SK-N-SH treated with all-trans-retinoic acid at 6 μM for 48 hours (cell line): ENCODE measurements around the gene RBM39.

Source experiments
- ARNTL ChIP-seq: fragments of 450-650 bp; formaldehyde crosslinking; IDR thresholded peaks from 2 replicates; pipeline ENCODE4 v1.5.0; 2020; ENCODE audit warnings: low read depth, mild to moderate bottlenecking, moderate library complexity, borderline replicate concordance
- ESRRG ChIP-seq: fragments of 250-450 bp; sonication (Bioruptor Pico); IDR thresholded peaks from 2 replicates; pipeline ENCODE4 v1.6.1; 2021; ENCODE audit warnings: mild to moderate bottlenecking
- ISL1 ChIP-seq: fragments of 250-450 bp; sonication (Bioruptor Pico); IDR thresholded peaks from 2 replicates; pipeline ENCODE4 v2.1.2; 2022; ENCODE audit warnings: mild to moderate bottlenecking, moderate library complexity
- ZFP3 ChIP-seq: fragments of 250-450 bp; sonication (Bioruptor Pico); IDR thresholded peaks from 2 replicates; pipeline ENCODE4 v1.5.0; 2020; ENCODE audit warnings: mild to moderate bottlenecking, moderate library complexity
- ZFP30 ChIP-seq: fragments of 450-650 bp; formaldehyde crosslinking; IDR thresholded peaks from 2 replicates; pipeline ENCODE4 v1.5.0; 2022; ENCODE audit warnings: mild to moderate bottlenecking, moderate library complexity
- ZNF565 ChIP-seq: fragments of 450-650 bp; formaldehyde crosslinking; conservative IDR thresholded peaks from 2 replicates; pipeline ENCODE4 v1.5.0; 2020; ENCODE audit warnings: low read depth, mild to moderate bottlenecking, moderate library complexity
- ZNF8 ChIP-seq: fragments of 450-650 bp; formaldehyde crosslinking; IDR thresholded peaks from 2 replicates; pipeline ENCODE4 v1.5.0; 2020; ENCODE audit warnings: mild to moderate bottlenecking, moderate library complexity
- TF ChIP-seq, protein P1 (sequence below): fragments of 250-450 bp; sonication (Bioruptor Pico); IDR thresholded peaks from 2 replicates; pipeline ENCODE4 v1.8.0; 2020; ENCODE audit warnings: mild to moderate bottlenecking, moderate library complexity, borderline replicate concordance
- TF ChIP-seq, protein P2 (sequence below): fragments of 250-450 bp; sonication (Bioruptor Pico); IDR thresholded peaks from 2 replicates; pipeline ENCODE4 v1.5.1; 2020; ENCODE audit warnings: low read depth, mild to moderate bottlenecking, moderate library complexity

DNA sequence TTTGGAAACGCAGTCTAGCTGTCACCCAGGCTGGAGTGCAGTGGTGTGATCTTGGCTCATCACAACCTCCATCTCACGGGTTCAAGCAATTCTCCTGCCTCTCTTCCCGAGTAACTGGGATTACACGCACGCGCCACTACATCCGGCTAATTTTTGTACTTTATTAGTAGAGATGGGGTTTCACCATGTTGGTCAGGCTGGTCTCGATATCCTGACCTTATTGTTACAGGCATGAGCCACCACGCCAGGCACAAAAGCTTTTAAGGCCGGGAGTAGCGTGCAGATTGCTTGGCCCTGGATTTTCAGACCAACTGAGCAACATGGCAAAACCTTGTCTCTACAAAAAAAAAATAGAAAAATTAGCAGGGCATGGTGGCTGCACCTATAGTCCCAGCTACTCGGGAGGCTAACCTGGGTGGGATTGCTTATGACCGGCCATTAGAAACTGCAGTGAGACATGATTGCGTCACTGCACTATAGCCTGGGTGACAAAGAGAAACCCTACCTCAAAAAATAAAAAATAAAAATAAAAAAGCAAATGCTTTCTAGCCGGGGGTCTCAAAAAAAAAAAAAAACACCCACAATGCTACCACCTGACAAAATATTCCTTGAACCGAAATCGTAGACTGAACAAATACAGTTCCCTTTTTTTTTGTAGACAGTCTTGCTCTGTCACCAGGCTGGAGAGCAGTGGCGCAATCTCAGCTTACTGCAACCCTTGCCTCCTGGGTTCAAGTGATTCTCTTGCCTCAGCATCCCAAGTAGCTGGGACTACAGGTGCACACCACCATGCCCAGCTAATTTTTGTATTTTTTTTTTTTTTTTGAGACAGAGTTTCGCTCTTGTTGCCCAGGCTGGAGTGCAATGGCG lies 15.0 kb downstream of the RBM39 start:
- TF ChIP-seq ZFP3 (no peak), ESRRG (CRISPR knock-in tag) (no peak), ZNF8 (CRISPR knock-in tag) (no peak), ARNTL (CRISPR knock-in tag) (no peak), ZNF565 (CRISPR knock-in tag) (no peak), ZFP30 (CRISPR knock-in tag) (no peak), ISL1 (CRISPR knock-in tag) (no peak)
- TF ChIP-seq, protein P1, sequence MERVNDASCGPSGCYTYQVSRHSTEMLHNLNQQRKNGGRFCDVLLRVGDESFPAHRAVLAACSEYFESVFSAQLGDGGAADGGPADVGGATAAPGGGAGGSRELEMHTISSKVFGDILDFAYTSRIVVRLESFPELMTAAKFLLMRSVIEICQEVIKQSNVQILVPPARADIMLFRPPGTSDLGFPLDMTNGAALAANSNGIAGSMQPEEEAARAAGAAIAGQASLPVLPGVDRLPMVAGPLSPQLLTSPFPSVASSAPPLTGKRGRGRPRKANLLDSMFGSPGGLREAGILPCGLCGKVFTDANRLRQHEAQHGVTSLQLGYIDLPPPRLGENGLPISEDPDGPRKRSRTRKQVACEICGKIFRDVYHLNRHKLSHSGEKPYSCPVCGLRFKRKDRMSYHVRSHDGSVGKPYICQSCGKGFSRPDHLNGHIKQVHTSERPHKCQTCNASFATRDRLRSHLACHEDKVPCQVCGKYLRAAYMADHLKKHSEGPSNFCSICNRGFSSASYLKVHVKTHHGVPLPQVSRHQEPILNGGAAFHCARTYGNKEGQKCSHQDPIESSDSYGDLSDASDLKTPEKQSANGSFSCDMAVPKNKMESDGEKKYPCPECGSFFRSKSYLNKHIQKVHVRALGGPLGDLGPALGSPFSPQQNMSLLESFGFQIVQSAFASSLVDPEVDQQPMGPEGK (CRISPR knock-in tag): no peak
- TF ChIP-seq, protein P2, sequence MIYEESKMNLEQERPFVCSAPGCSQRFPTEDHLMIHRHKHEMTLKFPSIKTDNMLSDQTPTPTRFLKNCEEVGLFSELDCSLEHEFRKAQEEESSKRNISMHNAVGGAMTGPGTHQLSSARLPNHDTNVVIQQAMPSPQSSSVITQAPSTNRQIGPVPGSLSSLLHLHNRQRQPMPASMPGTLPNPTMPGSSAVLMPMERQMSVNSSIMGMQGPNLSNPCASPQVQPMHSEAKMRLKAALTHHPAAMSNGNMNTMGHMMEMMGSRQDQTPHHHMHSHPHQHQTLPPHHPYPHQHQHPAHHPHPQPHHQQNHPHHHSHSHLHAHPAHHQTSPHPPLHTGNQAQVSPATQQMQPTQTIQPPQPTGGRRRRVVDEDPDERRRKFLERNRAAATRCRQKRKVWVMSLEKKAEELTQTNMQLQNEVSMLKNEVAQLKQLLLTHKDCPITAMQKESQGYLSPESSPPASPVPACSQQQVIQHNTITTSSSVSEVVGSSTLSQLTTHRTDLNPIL: no peak
